ENCODE results near the gene TMEM196. TPM values are rescaled to one million over a fixed set of nuclear protein-coding genes. Genes with fewer than 3 reads are reported as not detected.

The TMEM196 gene
- total and polyA plus RNA-seq, 2 donors (not counting 3 experiments of a cell fraction or from before 2014, with no cell fraction given) = not detected

DNA sequence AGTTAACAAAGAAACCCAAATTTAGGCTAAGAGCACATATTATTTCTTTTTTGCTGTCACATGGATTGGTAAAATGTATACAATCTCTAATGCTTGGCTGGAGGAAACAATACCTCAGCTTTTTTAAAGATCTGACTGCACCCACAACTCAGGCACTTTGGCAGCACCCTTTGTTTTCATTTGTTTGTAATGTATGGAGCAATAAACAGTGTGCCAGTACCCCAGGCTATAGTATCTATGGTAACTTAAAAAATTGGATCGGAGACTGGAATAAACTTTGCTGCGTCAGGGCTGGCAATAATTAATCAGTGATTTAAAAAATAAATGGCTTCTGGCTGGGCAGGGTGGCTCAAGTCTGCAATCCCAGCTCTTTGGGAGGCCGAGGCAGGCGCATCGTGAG, 91.8 kb downstream of the TMEM196 start:
- no peaks in the 10 kb centered on the region for H3K9me1 ChIP-seq (replicated peaks; ENCODE audit: control insufficient read depth, extremely low read depth, insufficient read depth, low read length)
- H3K4me3 ChIP-seq (replicated peaks in 1 of 3; ENCODE audit: insufficient read depth in 1 of 3, low read depth in 1 of 3, low read length in 3 of 3) = no peak overlapping the region
- BruUV-seq (replicated peaks) = no TSS peak
- no peak overlapping the region for H3K4me2 ChIP-seq (ENCODE audit: insufficient read depth, low read length)
- no peak for FAIRE-seq
- no peak overlapping the region for H3K9ac ChIP-seq (replicated peaks; ENCODE audit: extremely low read depth, insufficient read depth, low read length)
- ChIA-PET POLR2A (no interaction called here), CTCF (no interaction called here)
- H2AFZ ChIP-seq (ENCODE audit: low read depth, low read length) = no peak overlapping the region
- no peaks in the 10 kb centered on the region for H3K79me2 ChIP-seq (ENCODE audit: control insufficient read depth, insufficient read depth, low read length)
- no peaks in the 10 kb centered on the region for H3K9me3 ChIP-seq (replicated peaks; ENCODE audit: control insufficient read depth, insufficient read depth, low read length)
- no peaks in the 10 kb centered on the region for H3K4me1 ChIP-seq (ENCODE audit: control insufficient read depth, extremely low read depth, insufficient read depth, low read length)
- dilution Hi-C loops (cut with MboI; ENCODE audit: extremely low pct_ligation_motif_present, low sequenced_read_pairs) = no loop called here
- intact Hi-C loops (cut with micrococcal nuclease) = no loop called here
- H3K27ac ChIP-seq (ENCODE audit: insufficient read depth, low read depth, low read length) = no peak overlapping the region
- TF ChIP-seq, protein P1, sequence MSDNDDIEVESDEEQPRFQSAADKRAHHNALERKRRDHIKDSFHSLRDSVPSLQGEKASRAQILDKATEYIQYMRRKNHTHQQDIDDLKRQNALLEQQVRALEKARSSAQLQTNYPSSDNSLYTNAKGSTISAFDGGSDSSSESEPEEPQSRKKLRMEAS (IDR thresholded peaks at IDR 0.05; ENCODE audit: insufficient read depth, insufficient read length) = no peak
- TF ChIP-seq GATA2 (IDR thresholded peaks at IDR 0.05; ENCODE audit: insufficient read depth, insufficient read length, low read depth, low read length) (no peak), POLR2AphosphoS5 (IDR thresholded peaks at IDR 0.05; ENCODE audit: insufficient read depth, low read depth, low read length) (no peak)
- TF ChIP-seq, protein P2, sequence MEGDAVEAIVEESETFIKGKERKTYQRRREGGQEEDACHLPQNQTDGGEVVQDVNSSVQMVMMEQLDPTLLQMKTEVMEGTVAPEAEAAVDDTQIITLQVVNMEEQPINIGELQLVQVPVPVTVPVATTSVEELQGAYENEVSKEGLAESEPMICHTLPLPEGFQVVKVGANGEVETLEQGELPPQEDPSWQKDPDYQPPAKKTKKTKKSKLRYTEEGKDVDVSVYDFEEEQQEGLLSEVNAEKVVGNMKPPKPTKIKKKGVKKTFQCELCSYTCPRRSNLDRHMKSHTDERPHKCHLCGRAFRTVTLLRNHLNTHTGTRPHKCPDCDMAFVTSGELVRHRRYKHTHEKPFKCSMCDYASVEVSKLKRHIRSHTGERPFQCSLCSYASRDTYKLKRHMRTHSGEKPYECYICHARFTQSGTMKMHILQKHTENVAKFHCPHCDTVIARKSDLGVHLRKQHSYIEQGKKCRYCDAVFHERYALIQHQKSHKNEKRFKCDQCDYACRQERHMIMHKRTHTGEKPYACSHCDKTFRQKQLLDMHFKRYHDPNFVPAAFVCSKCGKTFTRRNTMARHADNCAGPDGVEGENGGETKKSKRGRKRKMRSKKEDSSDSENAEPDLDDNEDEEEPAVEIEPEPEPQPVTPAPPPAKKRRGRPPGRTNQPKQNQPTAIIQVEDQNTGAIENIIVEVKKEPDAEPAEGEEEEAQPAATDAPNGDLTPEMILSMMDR (IDR thresholded peaks at IDR 0.05; ENCODE audit: extremely low read depth in 1 of 2, insufficient read depth in 1 of 2, low read depth in 1 of 2, low read length in 2 of 2) = no peak
- no peak for DNase-seq (ENCODE audit: low read depth, low spot score)
- H4K20me1 ChIP-seq (replicated peaks; ENCODE audit: control insufficient read depth, extremely low read depth, insufficient read depth, low read length) = no peaks in the 10 kb centered on the region
- H3K36me3 ChIP-seq (ENCODE audit: control insufficient read depth in 2 of 2, extremely low read depth in 1 of 2, insufficient read depth in 2 of 2, low read length in 2 of 2) = no peaks in the 10 kb centered on the region
- no peaks in the 10 kb centered on the region for H3K27me3 ChIP-seq (ENCODE audit: control insufficient read depth in 2 of 2, insufficient read depth in 2 of 2, low read length in 2 of 2)

DNA sequence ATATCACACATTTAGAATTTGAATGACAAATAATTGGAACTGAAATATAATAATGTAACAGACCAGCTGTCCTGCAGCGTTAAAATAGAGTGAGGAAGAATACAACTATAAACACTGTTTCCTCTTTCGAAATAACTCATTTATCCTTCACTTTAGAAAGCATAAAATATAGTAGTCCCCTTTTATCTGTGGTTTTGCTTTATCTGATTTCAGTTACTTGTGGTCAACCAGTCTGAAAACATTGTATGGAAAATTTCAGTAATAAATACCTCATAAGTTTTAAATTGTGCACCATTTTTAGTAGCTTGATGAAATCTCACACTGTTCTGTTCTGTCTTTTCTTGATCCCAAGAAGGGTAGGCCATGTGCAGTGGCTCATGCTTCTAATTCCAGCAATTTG, 96.2 kb downstream of the TMEM196 start:
- no peak overlapping the region for H2AFZ ChIP-seq (ENCODE audit: low read depth, low read length)
- H3K36me3 ChIP-seq (ENCODE audit: control insufficient read depth in 2 of 2, extremely low read depth in 1 of 2, insufficient read depth in 2 of 2, low read length in 2 of 2) = no peaks in the 10 kb centered on the region
- intact Hi-C loops (cut with micrococcal nuclease) = no loop called here
- DNase-seq (ENCODE audit: low read depth, low spot score) = no peak
- H3K4me2 ChIP-seq (ENCODE audit: insufficient read depth, low read length) = no peak overlapping the region
- dilution Hi-C loops (cut with MboI; ENCODE audit: extremely low pct_ligation_motif_present, low sequenced_read_pairs) = no loop called here
- ChIA-PET POLR2A (no interaction called here), CTCF (no interaction called here)
- no peak for FAIRE-seq
- no peaks in the 10 kb centered on the region for H3K4me1 ChIP-seq (ENCODE audit: control insufficient read depth, extremely low read depth, insufficient read depth, low read length)
- H3K9me3 ChIP-seq (replicated peaks; ENCODE audit: control insufficient read depth, insufficient read depth, low read length) = no peaks in the 10 kb centered on the region
- no TSS peak for BruUV-seq (replicated peaks)
- H3K9me1 ChIP-seq (replicated peaks; ENCODE audit: control insufficient read depth, extremely low read depth, insufficient read depth, low read length) = no peaks in the 10 kb centered on the region
- no peak overlapping the region for H3K4me3 ChIP-seq (replicated peaks in 1 of 3; ENCODE audit: insufficient read depth in 1 of 3, low read depth in 1 of 3, low read length in 3 of 3)
- H3K27me3 ChIP-seq (ENCODE audit: control insufficient read depth in 2 of 2, insufficient read depth in 2 of 2, low read length in 2 of 2) = peaks cover 0 to 4% of the 10 kb centered on the region in 2 experiments
- H3K9ac ChIP-seq (replicated peaks; ENCODE audit: extremely low read depth, insufficient read depth, low read length) = no peak overlapping the region
- no peaks in the 10 kb centered on the region for H3K79me2 ChIP-seq (ENCODE audit: control insufficient read depth, insufficient read depth, low read length)
- H3K27ac ChIP-seq (ENCODE audit: insufficient read depth, low read depth, low read length) = no peak overlapping the region
- no peaks in the 10 kb centered on the region for H4K20me1 ChIP-seq (replicated peaks; ENCODE audit: control insufficient read depth, extremely low read depth, insufficient read depth, low read length)
- TF ChIP-seq POLR2AphosphoS5 (IDR thresholded peaks at IDR 0.05; ENCODE audit: insufficient read depth, low read depth, low read length) (no peak), POLR2A (IDR thresholded peaks at IDR 0.05; ENCODE audit: low read depth, low read length) (no peak)
- TF ChIP-seq, protein P1 (IDR thresholded peaks at IDR 0.05; ENCODE audit: insufficient read depth, insufficient read length) = no peak
